MM.1S (cell line): ENCODE measurements around the gene RACGAP1.

Source experiments
- DNase-seq: peaks from one replicate; pipeline ENCODE4 v3.0.0-alpha.2; 2015
- H2AFZ ChIP-seq: fragments of 300-600 bp; sonication (generic); 2 replicates; pipeline ENCODE4 v1.6.0; 2016; ENCODE audit warnings: antibody characterized with exemption, low read length
- H3F3A ChIP-seq: fragments of 300-600 bp; sonication (generic); 2 replicates; pipeline ENCODE4 v1.6.1; 2016; ENCODE audit warnings: mild to moderate bottlenecking, antibody characterized with exemption, low read length, moderate library complexity, mixed read lengths; ENCODE audit not compliant: insufficient read depth
- H3K27ac ChIP-seq: fragments of 300-600 bp; sonication (generic); 2 replicates; pipeline ENCODE4 v1.5.1; 2016; ENCODE audit warnings: mild to moderate bottlenecking, low read length
- H3K27me3 ChIP-seq: fragments of 300-600 bp; sonication (generic); replicated peaks from 2 replicates; pipeline ENCODE4 v1.6.0; 2016; ENCODE audit warnings: low read length; ENCODE audit not compliant: insufficient read depth
- H3K36me3 ChIP-seq: fragments of 300-600 bp; sonication (generic); replicated peaks from 2 replicates; pipeline ENCODE4 v1.6.1; 2016; ENCODE audit warnings: mild to moderate bottlenecking, low read length, mixed read lengths; ENCODE audit not compliant: insufficient read depth
- H3K4me1 ChIP-seq: fragments of 300-600 bp; sonication (generic); 2 replicates; pipeline ENCODE4 v1.6.1; 2016; ENCODE audit warnings: low read length, mixed read lengths
- H3K4me2 ChIP-seq: fragments of 300-600 bp; sonication (generic); 2 replicates; pipeline ENCODE4 v1.6.0; 2016; ENCODE audit warnings: low read depth, low read length
- H3K4me3 ChIP-seq: fragments of 300-600 bp; sonication (generic); 2 replicates; pipeline ENCODE4 v1.5.1; 2016; ENCODE audit warnings: low read length, mixed read lengths
- H3K79me2 ChIP-seq: fragments of 300-600 bp; sonication (generic); 2 replicates; pipeline ENCODE4 v1.6.1; 2016; ENCODE audit warnings: mixed run types, low read length, mixed read lengths
- H3K9ac ChIP-seq: fragments of 300-600 bp; sonication (generic); 2 replicates; pipeline ENCODE4 v1.6.1; 2016; ENCODE audit warnings: low read length, mixed read lengths
- H3K9me2 ChIP-seq: fragments of 300-600 bp; sonication (generic); replicated peaks from 2 replicates; pipeline ENCODE4 v1.6.1; 2016; ENCODE audit warnings: mild to moderate bottlenecking, low read length, mixed read lengths; ENCODE audit not compliant: insufficient read depth
- H3K9me3 ChIP-seq: fragments of 300-600 bp; sonication (generic); replicated peaks from 2 replicates; pipeline ENCODE4 v1.6.1; 2016; ENCODE audit warnings: mild to moderate bottlenecking, low read length, mixed read lengths; ENCODE audit not compliant: insufficient read depth
- H4K20me1 ChIP-seq: fragments of 300-600 bp; sonication (generic); 2 replicates; pipeline ENCODE4 v1.6.1; 2016; ENCODE audit warnings: mild to moderate bottlenecking, low read length, moderate library complexity, mixed read lengths; ENCODE audit not compliant: insufficient read depth
- CTCF ChIP-seq: fragments of 300-600 bp; sonication (generic); IDR thresholded peaks from 2 replicates; pipeline ENCODE4 v1.5.1; 2016; ENCODE audit warnings: antibody characterized with exemption, low read length, mixed read lengths
- EZH2 ChIP-seq: fragments of 300-600 bp; sonication (generic); optimal IDR thresholded peaks from 2 replicates; pipeline ENCODE3; 2017; ENCODE audit warnings: low read depth, mild to moderate bottlenecking, antibody characterized with exemption, low read length, mixed read lengths
- EZH2phosphoT487 ChIP-seq: fragments of 300-600 bp; sonication (generic); IDR thresholded peaks from 2 replicates; pipeline ENCODE4 v1.6.1; 2018; ENCODE audit warnings: antibody characterized with exemption, low read length

The RACGAP1 gene

GRCh38 chr12:49943625-49943960 lies 81.7 kb downstream of the RACGAP1 start:
- Histone ChIP-seq H3K4me1 (0 out of 2 replicates have a peak, but pooled peaks cover 6% of the 10 kb centered on the region), H3K27me3 (no peaks in the 10 kb centered on the region), H3K9ac (no peak overlapping the region), H4K20me1 (no peaks in the 10 kb centered on the region), H3K9me3 (no peaks in the 10 kb centered on the region), H2AFZ (no peak overlapping the region), H3K4me3 (no peak overlapping the region), H3K9me2 (no peaks in the 10 kb centered on the region), H3F3A (no peaks in the 10 kb centered on the region), H3K27ac (no peak overlapping the region), H3K4me2 (no peak overlapping the region), H3K36me3 (no peaks in the 10 kb centered on the region), H3K79me2 (no peaks in the 10 kb centered on the region)
- TF ChIP-seq EZH2 (no peak), EZH2phosphoT487 (no peak), CTCF (no peak)
- DNase-seq = no peak

GRCh38 chr12:49942921-49943624 lies 82.2 kb downstream of the RACGAP1 start:
- H3F3A ChIP-seq = no peaks in the 10 kb centered on the region
- no peak overlapping the region for H2AFZ ChIP-seq

GRCh38 chr12:49942512-49942893 lies 82.8 kb downstream of the RACGAP1 start:
- Histone ChIP-seq H3K4me2 (no peak overlapping the region), H3K4me1 (0 out of 2 replicates have a peak, but pooled peaks cover 6% of the 10 kb centered on the region), H4K20me1 (no peaks in the 10 kb centered on the region), H3F3A (no peaks in the 10 kb centered on the region), H3K27me3 (no peaks in the 10 kb centered on the region), H3K4me3 (no peak overlapping the region), H3K9ac (no peak overlapping the region), H2AFZ (no peak overlapping the region), H3K36me3 (no peaks in the 10 kb centered on the region), H3K9me3 (no peaks in the 10 kb centered on the region), H3K79me2 (no peaks in the 10 kb centered on the region), H3K27ac (no peak overlapping the region), H3K9me2 (no peaks in the 10 kb centered on the region)
- TF ChIP-seq CTCF (no peak), EZH2 (no peak), EZH2phosphoT487 (no peak)
- no peak for DNase-seq

More at GRCh38 chr12:49942921-49943624, 82.2 kb downstream of the RACGAP1 start:
- peak; percentile 12 for DNase-seq
- Histone ChIP-seq H3K27me3 (no peaks in the 10 kb centered on the region), H3K79me2 (no peaks in the 10 kb centered on the region), H3K4me3 (no peak overlapping the region), H3K4me1 (0 out of 2 replicates have a peak, but pooled peaks cover 6% of the 10 kb centered on the region), H3K9me2 (no peaks in the 10 kb centered on the region), H4K20me1 (no peaks in the 10 kb centered on the region), H3K27ac (no peak overlapping the region), H3K36me3 (no peaks in the 10 kb centered on the region), H3K4me2 (no peak overlapping the region), H3K9me3 (no peaks in the 10 kb centered on the region), H3K9ac (no peak overlapping the region)
- no peak for TF ChIP-seq CTCF
- TF ChIP-seq EZH2phosphoT487 = no peak
- TF ChIP-seq EZH2 = no peak
